Heart left ventricle (tissue), 13 donors: ENCODE measurements around the gene PIP5KL1.

Source experiments
- POLR2A ChIP-seq, 2 donors: fragments of 450-650 bp; IDR thresholded peaks; one replicate each; pipeline ENCODE4 v1.6.1; 2017; ENCODE audit warnings: antibody characterized with exemption in 2 of 2, mild to moderate bottlenecking in 2 of 2, moderate library complexity in 2 of 2
- TF ChIP-seq, protein P1 (sequence below), 12 donors: fragments of 200-600 bp; sonication (generic) in 4 of 12; IDR thresholded peaks; one replicate each; pipeline versions ENCODE4 v1.5.0 to v1.8.0; 2018 to 2022; ENCODE audit warnings: antibody characterized with exemption in 12 of 12, mild to moderate bottlenecking in 5 of 12
- donor health status: ischemic (EF 13 %, LVEDD 7.1; RV severe dilation, severe dysfunction).
- donor health status: DM: no; HTN: yes; CAD: no.
- donor health status: DM: no; HTN: no; CAD: no.
- donor health status: ischemic (EF 25% LVEDD 6.9; RV normal size, moderate dysfunction).
- donor health status: ischemic (EF 25% LVEDD 5.7; RV mildly dilated, moderate dysfunction).
- donor health status: ischemic (EF 35%, LVEDD 5.7; RV mildly dilated, moderate dysfunction).
- donor health status: nonischemic (EF 11% LVEDD 7.7; RV severe dilation, severe dysfunction).
- donor health status: DM: yes; HTN: yes; CAD: no.
- donor health status: PGD.
- donor health status: ischemic (EF 29% LVEDD 5.4; RV normal size, mild dysfunction).
- donor health status: nonischemic (EF 23%, LVEDD 6.1; RV moderate dilation, normal function).

DNA sequence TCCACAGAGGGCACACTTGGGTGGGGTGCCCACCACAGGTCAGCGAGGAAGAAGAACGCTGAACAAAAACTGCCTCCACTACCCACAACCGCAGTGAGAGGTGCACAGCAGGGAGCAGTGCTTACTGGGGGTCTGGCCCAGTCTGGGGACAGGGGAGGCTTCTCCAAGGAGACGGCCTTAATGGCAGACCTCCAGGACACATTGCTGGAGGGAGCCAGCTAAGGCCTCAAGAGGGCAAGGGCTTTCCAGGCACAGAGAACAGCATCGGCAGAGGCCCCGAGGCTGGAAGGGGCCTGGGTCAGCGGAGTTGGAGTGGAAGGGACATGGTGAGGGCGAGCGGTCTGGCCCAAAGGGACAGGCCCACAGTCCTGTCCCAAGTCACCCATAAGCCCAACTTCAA, 15.4 kb upstream of the PIP5KL1 start:
- TF ChIP-seq POLR2A (IDR thresholded peaks at IDR 0.05), result no peak
- TF ChIP-seq, protein P1, sequence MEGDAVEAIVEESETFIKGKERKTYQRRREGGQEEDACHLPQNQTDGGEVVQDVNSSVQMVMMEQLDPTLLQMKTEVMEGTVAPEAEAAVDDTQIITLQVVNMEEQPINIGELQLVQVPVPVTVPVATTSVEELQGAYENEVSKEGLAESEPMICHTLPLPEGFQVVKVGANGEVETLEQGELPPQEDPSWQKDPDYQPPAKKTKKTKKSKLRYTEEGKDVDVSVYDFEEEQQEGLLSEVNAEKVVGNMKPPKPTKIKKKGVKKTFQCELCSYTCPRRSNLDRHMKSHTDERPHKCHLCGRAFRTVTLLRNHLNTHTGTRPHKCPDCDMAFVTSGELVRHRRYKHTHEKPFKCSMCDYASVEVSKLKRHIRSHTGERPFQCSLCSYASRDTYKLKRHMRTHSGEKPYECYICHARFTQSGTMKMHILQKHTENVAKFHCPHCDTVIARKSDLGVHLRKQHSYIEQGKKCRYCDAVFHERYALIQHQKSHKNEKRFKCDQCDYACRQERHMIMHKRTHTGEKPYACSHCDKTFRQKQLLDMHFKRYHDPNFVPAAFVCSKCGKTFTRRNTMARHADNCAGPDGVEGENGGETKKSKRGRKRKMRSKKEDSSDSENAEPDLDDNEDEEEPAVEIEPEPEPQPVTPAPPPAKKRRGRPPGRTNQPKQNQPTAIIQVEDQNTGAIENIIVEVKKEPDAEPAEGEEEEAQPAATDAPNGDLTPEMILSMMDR (IDR thresholded peaks at IDR 0.05), result no peak
